Mesodermal cell (in vitro differentiated cells): ENCODE measurements around the gene LYG2. TPM values are rescaled to one million over a fixed set of nuclear protein-coding genes. Genes with fewer than 3 reads are reported as not detected.
"Not testable (repeated sequence)": the region's sequence is repeated elsewhere in the genome, so short reads cannot be mapped to it uniquely, and the experiment has no call there.

Experiments
- H3K27ac ChIP-seq: 2 replicates; pipeline ENCODE4 v1.7.0; 2013; ENCODE audit warnings: mild to moderate bottlenecking, low read depth, low read length, moderate library complexity; ENCODE audit not compliant: severe bottlenecking
- H3K36me3 ChIP-seq: 2 replicates; pipeline ENCODE4 v1.7.1; 2013; ENCODE audit warnings: mild to moderate bottlenecking, low read length, moderate library complexity; ENCODE audit not compliant: control insufficient read depth, insufficient read depth
- H3K4me1 ChIP-seq: one replicate; pipeline ENCODE4 v1.7.1; 2013; ENCODE audit warnings: mild to moderate bottlenecking, low read length; ENCODE audit not compliant: insufficient read depth, control insufficient read depth, poor library complexity, severe bottlenecking
- H3K4me3 ChIP-seq: 2 replicates; pipeline ENCODE4 v1.7.0; 2013; ENCODE audit warnings: low read length, control low read depth, mild to moderate bottlenecking; ENCODE audit not compliant: insufficient read depth, poor library complexity, severe bottlenecking; ENCODE audit errors: extremely low read depth
- H3K9me3 ChIP-seq: 2 replicates; pipeline ENCODE4 v1.7.1; 2013; ENCODE audit warnings: mild to moderate bottlenecking, low read length, moderate library complexity; ENCODE audit not compliant: control insufficient read depth
- WGBS, 2 experiments: methylation state at CpG; one replicate each; pipeline ENCODE4 v1.1.5; 2013; ENCODE audit warnings: missing lambda C conversion rate in 2 of 2; ENCODE audit not compliant: insufficient coverage in 2 of 2; 5-methylcytosine and 5-hydroxymethylcytosine counted together
- polyA plus RNA-seq, 2 experiments: library from polyadenylated mRNA; stranded (reverse); fragments of 50-300 nt; gene quantifications; one replicate each; pipeline ENCODE4 v1.2.3, GENCODE V29; 2013

Gene LYG2, protein sequence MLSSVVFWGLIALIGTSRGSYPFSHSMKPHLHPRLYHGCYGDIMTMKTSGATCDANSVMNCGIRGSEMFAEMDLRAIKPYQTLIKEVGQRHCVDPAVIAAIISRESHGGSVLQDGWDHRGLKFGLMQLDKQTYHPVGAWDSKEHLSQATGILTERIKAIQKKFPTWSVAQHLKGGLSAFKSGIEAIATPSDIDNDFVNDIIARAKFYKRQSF
- not detected for polyA plus RNA-seq (2013, experiment 1 of 2)
- polyA plus RNA-seq (2013, experiment 2 of 2) = not detected

DNA sequence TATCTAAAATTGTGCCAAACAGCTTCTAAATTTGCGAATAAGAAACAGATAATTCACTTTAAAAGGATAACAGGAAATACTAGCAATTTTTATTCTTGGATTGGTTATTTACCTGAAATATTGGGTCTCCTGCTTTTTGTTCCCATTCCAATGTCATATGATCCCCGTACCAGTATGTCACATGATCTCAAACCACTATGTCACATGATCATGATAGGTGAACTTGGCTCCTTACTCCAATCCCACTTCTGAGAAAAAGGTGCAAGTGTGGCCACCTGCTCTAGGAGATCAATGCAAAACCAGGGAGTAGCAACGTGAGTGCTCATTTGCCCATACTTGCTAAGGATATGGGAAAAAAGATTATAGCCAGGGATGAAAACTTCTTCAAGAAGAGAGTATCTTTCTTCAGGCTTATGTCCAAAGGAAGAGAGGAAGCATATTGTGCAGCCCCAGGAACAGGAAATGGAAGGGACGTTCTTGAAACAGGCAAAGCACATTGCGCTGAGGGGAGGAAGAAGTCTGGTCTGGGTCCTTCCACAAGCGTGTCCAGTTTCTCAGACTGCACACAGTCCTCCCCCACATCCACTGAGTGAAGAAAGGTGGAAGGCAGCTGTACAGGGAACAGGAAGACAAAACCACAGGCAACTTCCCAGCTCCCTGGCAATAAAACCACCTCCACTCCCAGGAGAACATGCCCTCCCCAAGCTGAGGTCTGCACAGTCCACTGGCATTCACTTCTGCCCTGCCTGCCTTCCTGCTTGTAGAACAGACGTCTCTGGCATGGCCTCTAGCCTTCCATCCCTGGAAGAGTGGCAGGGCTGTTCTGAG lies at the start of gene LYG2:
TSS of gene LYG2 (minus strand) at position 176 of the 828 bp plus-strand sequence. CDS start 1,406 bp downstream, outside the sequence.
- 83 to 94% methylated on average over 3 to 4 of the region's 7 CpGs for WGBS, 2 experiments
- Histone ChIP-seq H3K4me1 (no peaks in the 10 kb centered on the region), H3K27ac (no peak within 1 kb of the TSS), H3K4me3 (no peak within 1 kb of the TSS), H3K9me3 (peaks cover 4% of the 10 kb centered on the region), H3K36me3 (no peaks in the 10 kb centered on the region)

DNA sequence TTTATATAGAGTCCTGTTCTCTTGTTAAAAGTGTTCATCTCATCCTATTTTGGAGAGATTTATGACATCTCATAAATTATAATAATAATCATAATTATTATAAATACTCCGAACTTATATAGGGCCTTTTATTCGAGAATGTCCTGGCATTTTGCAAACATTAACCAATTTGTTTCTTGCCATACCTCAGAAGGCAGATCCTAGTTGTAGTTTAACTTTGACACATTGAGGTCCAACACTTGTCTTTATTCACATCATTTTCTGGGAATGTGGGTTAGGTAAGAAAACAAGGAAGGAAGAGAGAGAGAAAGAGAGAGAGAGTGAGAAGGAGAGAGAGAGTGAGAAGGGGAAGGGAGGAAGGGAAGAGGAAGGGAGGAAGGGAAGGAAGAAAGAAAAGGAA lies 45.6 kb upstream of the LYG2 start, which contains the start of gene LYG1:
TSS of gene LYG1 (minus strand) at position 101 of the 400 bp plus-strand sequence. CDS start 5,527 bp downstream, outside the sequence.
- H3K9me3 ChIP-seq, H3K27ac ChIP-seq, H3K36me3 ChIP-seq, H3K4me1 ChIP-seq, H3K4me3 ChIP-seq: not testable (repeated sequence)
- no CpG with 5 or more reads among the region's 2 CpGs for WGBS, 2 experiments

DNA sequence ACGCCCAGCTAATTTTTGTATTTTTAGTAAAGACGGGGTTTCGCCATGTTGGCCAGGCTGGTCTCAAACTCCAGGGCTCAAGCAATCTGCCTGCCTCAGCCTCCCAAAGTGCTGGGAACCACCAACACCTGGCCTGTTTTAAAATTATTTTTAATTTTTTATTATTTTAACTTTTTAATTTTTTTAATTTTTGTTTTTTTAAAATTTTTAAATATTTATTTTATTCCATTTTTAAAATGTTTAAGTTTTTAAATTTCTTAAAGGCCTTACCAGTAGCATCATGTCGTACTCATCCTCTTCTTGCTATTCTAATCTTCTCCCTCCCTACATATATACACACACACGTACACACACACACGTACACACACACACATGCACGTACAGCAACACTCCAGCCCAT lies 44.1 kb upstream of the LYG2 start:
- Histone ChIP-seq H3K27ac (no peak overlapping the region), H3K36me3 (no peaks in the 10 kb centered on the region), H3K4me3 (no peak overlapping the region), H3K9me3 (no peaks in the 10 kb centered on the region), H3K4me1 (no peaks in the 10 kb centered on the region)
- 94 to 100% methylated on average over 2 of the region's 7 CpGs for WGBS, 2 experiments

DNA sequence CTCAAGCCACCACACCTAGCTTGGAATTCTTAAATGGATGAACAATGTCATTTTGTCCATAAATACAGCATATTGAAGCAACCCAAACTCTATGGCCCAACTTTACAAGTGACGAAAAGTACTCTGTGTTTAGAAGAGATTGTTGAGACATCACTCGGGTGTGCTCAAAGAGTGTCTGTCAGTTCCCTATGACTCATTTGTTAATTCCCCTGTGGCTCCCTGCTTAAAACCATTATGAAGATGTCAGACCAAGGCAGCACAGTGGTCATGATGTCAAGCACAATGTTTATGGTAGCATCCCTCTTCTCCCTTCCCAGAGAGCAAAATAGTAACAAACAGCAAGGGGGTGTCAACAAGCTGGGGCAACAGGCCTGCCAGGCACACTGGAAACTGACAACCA lies 42.5 kb upstream of the LYG2 start:
- no peak overlapping the region for H3K4me3 ChIP-seq
- WGBS, 2 experiments = 100% methylated on average over 1 of the region's 2 CpGs; no CpG with 5 or more reads in 1 of the 2 experiments
- H3K27ac ChIP-seq = no peak overlapping the region
- H3K4me1 ChIP-seq = no peaks in the 10 kb centered on the region
- no peaks in the 10 kb centered on the region for H3K9me3 ChIP-seq
- H3K36me3 ChIP-seq = no peaks in the 10 kb centered on the region

DNA sequence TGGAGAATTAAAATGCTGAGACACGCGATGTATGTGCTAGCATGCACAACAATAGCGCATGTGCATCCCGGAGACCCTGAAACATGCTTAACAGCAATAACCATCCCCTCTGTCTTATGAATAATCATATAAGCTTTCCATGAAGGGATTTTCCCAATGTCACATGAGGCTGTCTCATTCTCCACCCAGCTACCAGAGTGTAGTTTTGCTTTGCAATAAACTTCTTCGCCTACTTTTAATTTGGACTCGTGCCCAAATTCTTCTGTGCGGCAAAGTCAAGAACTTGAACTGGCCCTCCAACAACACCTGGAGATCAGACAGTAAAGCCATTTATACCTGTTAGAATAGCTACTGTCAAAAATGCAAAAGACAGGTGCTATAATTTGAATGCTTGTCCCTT lies 30.1 kb upstream of the LYG2 start:
- Histone ChIP-seq H3K4me1 (no peaks in the 10 kb centered on the region), H3K9me3 (peaks cover 2% of the 10 kb centered on the region), H3K27ac (no peak overlapping the region), H3K4me3 (no peak overlapping the region), H3K36me3 (no peaks in the 10 kb centered on the region)
- WGBS, 2 experiments = 98 to 100% methylated on average over 7 of the region's 7 CpGs

DNA sequence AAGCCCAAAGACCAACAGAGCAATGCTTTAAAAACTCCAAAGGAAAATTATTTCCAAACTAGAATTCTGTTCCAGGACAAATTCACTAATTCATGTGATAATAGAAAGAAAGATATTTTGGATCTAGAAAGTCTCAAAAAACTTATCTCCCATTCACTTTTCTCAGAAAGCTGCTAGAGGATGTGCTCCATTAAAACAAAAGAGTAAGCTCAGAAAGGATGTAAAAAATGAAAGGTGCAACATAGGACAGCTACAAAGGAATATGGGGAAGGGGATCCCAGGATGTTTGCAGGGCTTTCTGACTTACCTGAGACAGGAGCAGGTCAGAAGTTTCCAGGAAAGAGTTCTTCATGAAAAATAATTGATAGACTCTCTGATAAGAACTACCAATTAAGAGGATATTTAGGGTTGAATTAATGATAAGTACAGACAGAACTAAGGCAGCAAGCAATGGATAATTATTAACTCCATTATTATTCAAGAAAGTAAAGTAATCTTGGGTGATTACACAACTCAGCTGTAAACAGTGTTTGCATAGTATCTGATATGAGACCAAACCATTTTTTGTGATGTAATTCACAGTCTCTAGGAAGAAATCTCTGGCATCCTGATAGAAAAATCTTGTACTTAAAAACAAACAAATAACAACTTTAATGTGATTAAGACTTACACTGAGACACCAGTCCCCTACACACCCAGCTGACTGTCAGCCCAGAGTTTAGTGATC lies 24.7 kb upstream of the LYG2 start:
- Histone ChIP-seq H3K27ac (no peak overlapping the region), H3K36me3 (no peaks in the 10 kb centered on the region), H3K9me3 (peaks cover 18% of the 10 kb centered on the region), H3K4me1 (no peaks in the 10 kb centered on the region), H3K4me3 (no peak overlapping the region)

DNA sequence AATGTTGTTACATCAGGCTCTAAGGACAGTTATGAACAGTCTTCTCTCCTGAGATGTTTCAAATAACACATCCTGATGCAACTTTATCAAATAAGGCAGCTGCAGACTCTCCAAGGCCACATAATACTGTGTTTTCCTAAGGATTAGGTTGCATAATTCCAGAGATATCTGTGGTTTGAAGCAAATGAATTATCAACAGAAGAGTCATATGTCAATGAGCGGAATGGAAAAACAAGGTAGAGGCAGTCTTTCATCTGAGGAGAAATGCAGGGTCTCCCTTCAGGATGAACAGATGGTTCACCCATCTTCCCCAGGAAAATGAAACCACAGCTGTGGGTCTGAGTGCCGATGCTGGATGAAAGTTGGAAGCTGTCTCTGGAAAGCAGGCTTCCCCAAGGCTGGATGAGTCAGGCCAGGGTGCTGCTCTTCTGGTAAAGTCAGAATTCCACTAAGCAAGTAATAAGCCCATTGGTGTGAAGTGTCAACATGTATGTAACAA lies 23.4 kb upstream of the LYG2 start:
- no peak overlapping the region for H3K27ac ChIP-seq
- H3K4me3 ChIP-seq = no peak overlapping the region
- H3K4me1 ChIP-seq = no peaks in the 10 kb centered on the region
- 90 to 100% methylated on average over 2 of the region's 2 CpGs for WGBS, 2 experiments
- no peaks in the 10 kb centered on the region for H3K36me3 ChIP-seq
- H3K9me3 ChIP-seq = peaks cover 18% of the 10 kb centered on the region

DNA sequence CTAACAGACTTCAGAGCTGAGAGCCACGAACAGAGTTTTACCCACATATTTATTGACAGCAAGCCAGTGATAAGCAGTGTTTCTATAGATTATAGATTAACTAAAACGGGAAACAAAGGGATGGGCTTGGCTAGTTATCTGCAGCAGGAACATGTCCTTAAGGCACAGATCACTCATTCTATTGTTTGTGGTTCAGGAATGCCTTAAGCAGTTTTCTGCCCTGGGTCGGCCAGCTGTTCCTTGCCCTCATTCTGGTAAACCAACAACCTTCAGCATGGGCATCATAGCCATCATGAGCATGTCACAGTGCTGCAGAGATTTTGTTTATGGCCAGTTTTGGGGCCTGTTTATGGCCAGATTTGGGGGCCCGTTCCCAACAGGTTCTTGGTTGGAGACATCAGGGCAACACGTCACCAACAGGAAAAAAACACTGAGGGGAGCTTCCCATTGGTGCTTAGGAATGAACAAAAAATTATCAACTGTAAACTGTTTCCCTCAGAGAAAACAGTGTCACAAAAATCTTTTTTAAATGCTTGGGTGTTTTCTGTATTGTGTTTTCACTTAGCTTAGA lies 22.8 kb upstream of the LYG2 start:
- not testable (repeated sequence) for H3K4me1 ChIP-seq, H3K27ac ChIP-seq, H3K4me3 ChIP-seq, H3K36me3 ChIP-seq
- H3K9me3 ChIP-seq = peaks cover 18% of the 10 kb centered on the region
- 82 to 94% methylated on average over 2 to 3 of the region's 5 CpGs for WGBS, 2 experiments

DNA sequence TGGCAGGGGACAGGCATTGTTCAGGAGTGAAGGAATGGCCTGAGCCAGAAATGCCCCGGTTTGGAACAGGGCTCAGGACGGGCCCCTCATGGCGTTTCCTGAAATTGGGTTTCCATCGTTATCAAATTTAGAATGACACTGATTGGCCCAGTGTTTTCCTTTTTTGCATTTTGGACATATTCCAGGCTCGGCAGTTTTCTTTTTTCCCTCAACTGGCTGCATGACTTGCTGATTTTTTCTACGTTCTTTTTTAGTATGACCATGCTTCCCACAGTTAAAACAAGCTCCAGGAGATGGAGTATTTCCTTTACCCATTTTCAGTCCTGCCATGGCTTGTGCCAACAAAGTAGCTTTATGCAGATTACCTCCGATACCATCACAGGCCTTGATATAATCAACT lies 20.4 kb upstream of the LYG2 start:
- Histone ChIP-seq H3K27ac (no peak overlapping the region), H3K4me1 (no peaks in the 10 kb centered on the region), H3K9me3 (peaks cover 20% of the 10 kb centered on the region), H3K4me3 (no peak overlapping the region), H3K36me3 (no peaks in the 10 kb centered on the region)
- 90 to 93% methylated on average over 6 to 7 of the region's 7 CpGs for WGBS, 2 experiments

DNA sequence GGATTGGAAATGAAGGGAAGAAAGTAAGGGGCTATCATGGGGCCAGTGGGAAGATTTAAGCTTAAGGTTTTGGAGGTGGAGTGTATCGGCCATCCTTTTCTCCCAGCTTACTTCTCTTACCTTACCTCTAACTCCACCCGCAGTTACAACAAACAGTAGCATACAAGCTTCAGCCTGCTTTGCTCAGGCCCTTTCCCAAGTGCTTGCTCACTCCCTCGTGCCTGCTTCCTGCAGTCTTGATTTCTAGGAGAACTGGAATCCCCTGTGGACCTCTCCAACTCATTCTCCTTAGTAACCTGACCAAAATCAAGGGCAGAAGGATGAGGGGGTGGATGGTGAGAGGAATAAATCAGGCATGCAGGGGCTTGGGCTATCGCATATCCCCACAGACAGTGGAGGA lies 5.8 kb upstream of the LYG2 start:
- Histone ChIP-seq H3K9me3 (peaks cover 4% of the 10 kb centered on the region), H3K27ac (no peak overlapping the region), H3K4me3 (no peak overlapping the region), H3K4me1 (no peaks in the 10 kb centered on the region), H3K36me3 (no peaks in the 10 kb centered on the region)
- WGBS, 2 experiments = 92 to 96% methylated on average over 3 of the region's 4 CpGs
